HG03442 (cell line): ENCODE measurements around the gene TMEM175.
"Not testable (repeated sequence)": the region's sequence is repeated elsewhere in the genome, so short reads cannot be mapped to it uniquely, and the experiment has no call there.

Experiments used
- ATAC-seq: cut with Tn5 transposase; IDR thresholded peaks from one replicate; pipeline ENCODE4 v1.9.1; 2021; ENCODE audit warnings: mild to moderate bottlenecking, moderate library complexity; ENCODE audit not compliant: unreplicated experiment

Gene TMEM175

DNA sequence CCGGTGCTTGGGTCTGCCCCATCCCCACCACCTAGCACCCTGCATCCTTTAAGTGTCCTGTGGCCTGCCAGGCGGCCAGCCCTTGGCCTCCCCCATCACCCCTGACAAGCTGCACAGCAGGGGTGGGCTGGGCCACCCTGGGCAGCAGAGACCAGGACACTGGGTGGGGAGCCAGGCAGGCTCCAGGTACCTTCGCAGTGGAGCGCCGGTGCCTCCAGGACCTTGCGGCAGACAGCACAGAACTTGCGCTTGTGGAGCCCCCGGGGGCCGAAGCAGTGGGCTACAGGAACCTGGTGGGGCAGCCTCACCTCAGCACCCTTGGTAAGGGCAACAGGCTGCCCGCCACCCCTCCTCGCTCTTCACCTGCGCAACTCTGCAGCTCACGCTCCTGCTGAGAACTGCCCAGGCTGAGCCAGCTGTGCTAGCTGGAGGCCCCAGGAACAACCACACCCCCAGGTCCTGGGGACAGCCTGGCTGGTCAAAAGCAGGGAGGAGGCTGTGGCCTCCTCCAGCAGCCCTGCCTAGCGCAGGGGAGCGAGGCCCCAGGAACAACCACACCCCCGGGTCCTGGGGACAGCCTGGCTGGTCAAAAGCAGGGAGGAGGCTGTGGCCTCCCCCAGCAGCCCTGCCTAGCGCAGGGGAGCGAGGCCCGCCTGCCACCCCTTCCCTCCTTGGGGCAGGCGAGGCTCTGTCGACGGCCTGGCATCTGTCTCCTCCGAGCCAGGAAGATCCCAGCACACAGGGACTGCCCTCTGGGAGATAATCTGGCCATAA, 36.5 kb downstream of the TMEM175 start:
- ATAC-seq, result no peak

DNA sequence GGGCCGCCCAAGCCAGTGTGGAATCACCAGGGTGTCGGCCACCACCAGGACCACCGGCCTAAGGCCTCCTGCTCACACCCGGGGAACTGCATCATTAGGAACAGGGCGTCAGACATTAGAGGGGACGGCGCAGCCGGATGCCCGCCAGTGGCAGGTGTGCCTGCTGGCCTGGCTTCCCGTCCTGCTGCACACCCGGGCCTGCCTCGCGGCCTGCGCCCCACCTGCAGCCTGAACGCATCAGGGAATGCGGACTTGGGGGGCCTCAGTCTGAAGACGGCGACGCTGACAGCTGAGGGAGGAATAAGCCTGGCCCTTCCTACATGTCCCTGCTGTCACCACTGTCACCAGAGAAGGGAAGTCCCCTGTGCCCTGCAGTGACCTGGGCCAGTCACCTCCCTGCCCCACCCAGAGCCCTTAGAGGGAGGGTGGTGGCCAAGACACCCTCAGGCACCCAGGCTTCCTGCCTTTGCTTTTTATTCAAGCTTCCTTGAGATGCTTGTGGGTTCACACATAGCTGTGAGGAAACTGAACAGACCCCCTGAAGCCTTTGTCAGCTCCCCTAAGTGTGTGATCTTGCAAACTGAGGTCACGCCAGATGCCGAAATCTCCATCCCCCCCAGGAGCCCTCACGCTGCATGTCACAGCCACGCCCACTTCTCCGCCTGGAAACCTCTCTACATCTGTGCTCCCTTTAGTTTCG, 37.9 kb downstream of the TMEM175 start:
- no peak for ATAC-seq

GRCh38 chr4:970854-971520, 38.7 kb downstream of the TMEM175 start:
- no peak for ATAC-seq

- no peak for ATAC-seq
Observed at GRCh38 chr4:971666-972500, 39.6 kb downstream of the TMEM175 start.

GRCh38 chr4:972651-973424, 40.6 kb downstream of the TMEM175 start:
- ATAC-seq, result peak; percentile 30

DNA sequence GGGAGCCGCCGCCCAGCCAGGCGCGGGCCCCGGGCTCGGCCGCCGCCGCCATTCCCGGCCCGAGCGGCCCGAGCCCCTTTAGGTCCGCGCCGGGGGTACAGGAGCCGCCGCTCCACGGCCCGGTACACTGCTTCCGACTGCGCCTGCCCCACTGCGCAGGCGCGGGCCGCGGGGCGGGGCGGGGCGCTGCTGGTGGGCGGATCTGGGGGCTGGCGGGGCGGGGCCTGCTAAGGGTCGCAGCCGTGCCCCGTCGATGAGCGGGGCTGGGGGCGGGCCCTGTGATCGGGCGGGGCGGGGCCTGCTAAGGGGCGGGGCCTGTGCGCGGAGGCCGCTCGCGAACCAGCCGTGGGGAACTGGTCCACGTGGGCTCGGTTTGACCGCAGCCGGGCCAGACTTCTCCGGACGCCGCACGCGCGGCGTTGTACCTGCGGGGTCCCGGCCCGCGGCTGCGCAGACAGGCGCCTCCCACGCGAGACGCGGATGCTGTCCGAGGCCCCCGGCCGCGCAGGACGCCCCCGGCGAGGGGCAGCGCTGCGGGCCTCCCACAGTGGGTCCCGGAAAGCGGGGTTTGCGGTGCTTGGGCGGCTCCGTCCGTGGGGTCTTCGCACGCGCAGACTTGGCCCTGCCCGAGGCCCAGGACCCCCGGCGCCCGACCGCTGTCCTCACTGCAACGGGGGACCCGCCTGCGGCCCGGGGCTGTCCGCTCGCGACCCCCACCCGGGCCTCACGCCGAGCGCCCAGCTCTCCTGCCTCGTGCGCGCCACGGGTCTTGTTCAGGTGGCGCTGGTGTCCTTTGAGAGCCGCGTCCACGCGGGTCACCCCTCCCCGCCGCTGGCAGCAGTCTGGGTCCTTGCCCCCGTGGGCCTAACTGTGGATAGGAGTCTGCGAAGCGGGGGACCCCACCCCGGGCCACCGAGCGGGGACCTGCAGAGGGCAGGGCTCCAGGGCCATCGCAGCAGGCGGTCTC, 41.5 kb downstream of the TMEM175 start, which contains the start of gene DGKQ:
DGKQ (minus strand) TSS at position 139 of the 967 bp plus-strand sequence; CDS start at position 52, 87 bp downstream.
- peak; percentile 55 for ATAC-seq

GRCh38 chr4:974668-975067, 42.4 kb downstream of the TMEM175 start:
- no peak for ATAC-seq

- ATAC-seq, result not testable (repeated sequence)
Observed at GRCh38 chr4:976016-976415, 43.8 kb downstream of the TMEM175 start.

DNA sequence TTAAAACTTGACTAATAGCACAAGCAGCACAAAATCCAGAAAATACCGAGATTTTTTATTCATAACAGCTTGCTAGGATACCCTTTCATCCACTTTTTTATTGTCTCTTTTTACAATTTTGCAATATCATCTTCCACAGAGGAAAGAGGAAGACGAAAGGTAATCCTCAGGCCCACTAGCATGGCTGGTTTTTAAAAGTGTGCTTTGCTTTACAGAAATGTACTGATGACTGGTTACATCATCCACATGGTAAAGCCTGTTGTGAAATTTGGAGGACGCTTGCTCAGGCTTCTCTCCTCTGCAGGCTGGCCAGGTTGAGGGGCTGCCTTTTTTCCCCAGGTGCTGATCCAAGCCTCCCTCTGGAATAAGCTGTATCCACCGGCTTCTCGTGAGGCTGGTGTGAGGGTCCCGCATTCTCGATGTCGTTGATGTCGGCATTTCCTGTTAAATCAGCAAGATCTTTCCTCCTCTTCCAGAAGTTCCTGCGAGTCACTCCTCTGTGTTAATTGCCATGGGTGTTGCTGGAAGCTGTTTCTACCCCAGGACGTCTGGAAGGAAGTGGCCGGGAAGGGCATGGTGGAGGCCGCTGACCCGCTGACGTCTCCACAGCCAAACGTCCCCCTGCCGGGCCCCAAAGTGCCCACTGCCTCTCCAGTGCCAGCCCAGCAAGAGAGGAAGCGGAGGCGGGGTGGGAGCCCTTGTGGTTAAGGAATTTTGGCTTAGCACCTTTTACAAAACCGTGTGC, 46.9 kb downstream of the TMEM175 start:
- no peak for ATAC-seq

GRCh38 chr4:982291-982690, 50.0 kb downstream of the TMEM175 start:
- no peak for ATAC-seq

- no peak for ATAC-seq
Observed at GRCh38 chr4:982814-983213, 50.6 kb downstream of the TMEM175 start.

DNA sequence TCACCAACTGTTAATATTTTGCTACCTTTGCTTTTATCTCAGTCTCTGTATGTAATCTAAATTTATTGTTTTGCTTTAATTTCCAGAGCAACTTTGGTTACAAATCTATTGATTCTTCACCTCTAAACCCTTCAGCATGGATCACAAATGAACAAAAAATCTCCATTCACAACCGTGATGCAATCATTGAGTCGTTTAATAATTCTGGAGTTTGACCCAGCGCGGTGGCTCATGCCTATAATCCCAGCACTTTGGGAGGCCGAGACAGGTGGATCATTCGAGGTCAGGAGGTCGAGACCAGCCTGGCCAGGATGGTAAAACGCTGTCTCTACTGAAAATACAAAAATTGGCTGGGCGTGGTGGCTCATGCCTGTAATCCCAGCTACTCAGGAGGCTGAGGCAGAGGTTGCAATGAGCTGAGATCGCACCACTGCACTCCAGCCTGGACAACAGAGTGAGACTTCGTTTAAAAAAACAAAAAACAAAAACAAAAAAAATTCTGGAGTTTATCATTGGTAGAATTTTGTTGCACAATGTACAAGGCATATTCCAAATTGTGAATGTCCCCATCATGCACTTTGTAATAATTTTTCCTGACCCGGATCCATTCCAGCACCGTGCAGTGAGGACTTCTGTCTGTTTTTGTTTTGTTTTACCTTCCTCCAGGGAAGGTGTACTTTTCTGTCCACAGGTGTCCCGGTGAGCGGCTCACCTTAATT, 52.2 kb downstream of the TMEM175 start:
- no peak for ATAC-seq

GRCh38 chr4:985123-985830, 53.0 kb downstream of the TMEM175 start:
- ATAC-seq, result no peak

DNA sequence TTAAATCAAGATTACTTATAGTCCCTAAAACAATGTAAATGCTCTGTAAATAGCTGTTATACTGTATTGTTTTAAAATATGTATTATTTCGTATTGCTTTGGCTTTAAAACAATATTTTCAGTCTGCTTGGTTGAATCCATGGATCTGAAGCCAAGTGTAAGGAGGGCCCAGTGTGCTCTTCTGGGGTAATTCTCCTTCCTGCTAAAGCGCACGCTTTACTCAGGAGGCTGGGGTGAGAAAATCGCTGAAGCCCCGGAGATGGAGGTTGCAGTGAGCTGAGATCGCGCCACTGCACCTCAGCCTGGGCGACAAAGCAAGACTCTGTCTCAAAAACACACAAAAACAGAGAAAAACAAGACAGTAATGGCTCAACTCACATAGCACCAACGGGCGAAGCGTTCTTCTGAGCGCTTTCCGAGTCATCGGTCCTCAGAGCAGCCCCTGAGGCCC, 54.2 kb downstream of the TMEM175 start:
- ATAC-seq, result peak; percentile 7

GRCh38 chr4:986879-987623, 54.8 kb downstream of the TMEM175 start, which contains the start of gene IDUA:
Gene IDUA, plus strand, starts transcription at chr4:987044. Its CDS starts 41 bp downstream, at chr4:987085.
- peak; percentile 66 for ATAC-seq
